HL-60 (cell line): Measurements from ENCODE around the gene MDM2.

ENCODE experiments used
- DNase-seq, 2 experiments: peaks; one replicate each; pipeline ENCODE4 v3.0.0-alpha.2; 2010 to 2020; ENCODE audit warnings: low read depth in 1 of 2, low spot score in 1 of 2
- H3K27ac ChIP-seq: fragments of 250-450 bp; sonication (Bioruptor Pico); replicated peaks from 2 replicates; pipeline ENCODE4 v1.5.1; 2020; ENCODE audit warnings: mild to moderate bottlenecking, moderate library complexity
- H3K27me3 ChIP-seq: fragments of 250-450 bp; sonication (Bioruptor Pico); 2 replicates; pipeline ENCODE4 v1.5.1; 2021; ENCODE audit warnings: mild to moderate bottlenecking, moderate library complexity; ENCODE audit not compliant: insufficient read depth, poor library complexity, severe bottlenecking
- H3K4me3 ChIP-seq: replicated peaks from 2 replicates; pipeline ENCODE4 v1.5.1; 2011; ENCODE audit warnings: mild to moderate bottlenecking, control low read depth, low read length; ENCODE audit not compliant: insufficient read depth
- GABPA ChIP-seq: IDR thresholded peaks from 2 replicates; pipeline ENCODE4 v1.6.1; 2012; ENCODE audit warnings: low read depth
- POLR2AphosphoS5 ChIP-seq: IDR thresholded peaks from 2 replicates; pipeline ENCODE4 v1.6.1; 2012; ENCODE audit warnings: low read depth
- SPI1 ChIP-seq: IDR thresholded peaks from 2 replicates; pipeline ENCODE4 v1.6.1; 2012; ENCODE audit warnings: low read depth, mild to moderate bottlenecking, borderline replicate concordance
- TF ChIP-seq, protein P1 (sequence below): IDR thresholded peaks from 2 replicates; pipeline ENCODE4 v1.6.1; 2012; ENCODE audit warnings: low read depth; ENCODE audit not compliant: insufficient replicate concordance
- TF ChIP-seq, protein P2 (sequence below): IDR thresholded peaks from one replicate; pipeline ENCODE4 v1.5.1; 2011; ENCODE audit warnings: low read length, control low read depth, inconsistent platforms; ENCODE audit not compliant: insufficient read depth

MDM2 gene

DNA sequence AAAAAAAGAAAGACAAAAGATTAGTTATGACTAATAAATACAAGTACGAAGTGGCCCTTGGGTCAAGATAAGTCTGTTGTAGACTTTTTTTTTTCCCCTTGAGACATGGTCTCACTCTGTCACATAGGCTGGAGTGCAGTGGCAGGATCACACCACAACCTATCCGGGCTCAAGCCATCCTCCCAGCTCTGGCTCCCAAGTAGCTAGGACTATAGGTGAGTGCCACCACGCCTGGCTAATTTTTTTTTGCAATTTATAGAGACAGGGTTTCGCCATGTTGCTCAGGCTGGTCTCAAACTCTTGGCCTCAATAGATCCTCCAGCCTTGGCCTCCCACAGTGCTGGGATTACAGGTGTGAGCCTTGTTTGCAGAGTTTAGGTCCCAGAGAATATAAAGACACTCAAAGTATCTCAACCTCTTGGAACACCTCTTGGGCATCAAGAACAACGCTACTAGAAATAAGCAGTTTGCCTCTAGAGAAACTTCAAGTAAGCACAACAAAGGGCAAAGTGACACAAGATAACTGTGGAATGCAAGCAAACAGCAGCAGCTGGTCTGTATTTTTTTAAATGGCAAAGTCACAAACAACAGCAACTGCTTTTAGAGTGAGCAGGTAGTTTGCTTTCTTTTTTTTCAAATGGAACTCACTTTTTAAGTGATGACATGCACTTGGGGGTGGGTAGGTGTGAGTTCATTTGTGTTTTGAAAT, 3.9 kb upstream of the MDM2 start:
- H3K27me3 ChIP-seq = no peaks in the 10 kb centered on the region
- no peak overlapping the region for H3K4me3 ChIP-seq
- TF ChIP-seq SPI1 = no peak
- TF ChIP-seq GABPA = no peak
- TF ChIP-seq, protein P1, sequence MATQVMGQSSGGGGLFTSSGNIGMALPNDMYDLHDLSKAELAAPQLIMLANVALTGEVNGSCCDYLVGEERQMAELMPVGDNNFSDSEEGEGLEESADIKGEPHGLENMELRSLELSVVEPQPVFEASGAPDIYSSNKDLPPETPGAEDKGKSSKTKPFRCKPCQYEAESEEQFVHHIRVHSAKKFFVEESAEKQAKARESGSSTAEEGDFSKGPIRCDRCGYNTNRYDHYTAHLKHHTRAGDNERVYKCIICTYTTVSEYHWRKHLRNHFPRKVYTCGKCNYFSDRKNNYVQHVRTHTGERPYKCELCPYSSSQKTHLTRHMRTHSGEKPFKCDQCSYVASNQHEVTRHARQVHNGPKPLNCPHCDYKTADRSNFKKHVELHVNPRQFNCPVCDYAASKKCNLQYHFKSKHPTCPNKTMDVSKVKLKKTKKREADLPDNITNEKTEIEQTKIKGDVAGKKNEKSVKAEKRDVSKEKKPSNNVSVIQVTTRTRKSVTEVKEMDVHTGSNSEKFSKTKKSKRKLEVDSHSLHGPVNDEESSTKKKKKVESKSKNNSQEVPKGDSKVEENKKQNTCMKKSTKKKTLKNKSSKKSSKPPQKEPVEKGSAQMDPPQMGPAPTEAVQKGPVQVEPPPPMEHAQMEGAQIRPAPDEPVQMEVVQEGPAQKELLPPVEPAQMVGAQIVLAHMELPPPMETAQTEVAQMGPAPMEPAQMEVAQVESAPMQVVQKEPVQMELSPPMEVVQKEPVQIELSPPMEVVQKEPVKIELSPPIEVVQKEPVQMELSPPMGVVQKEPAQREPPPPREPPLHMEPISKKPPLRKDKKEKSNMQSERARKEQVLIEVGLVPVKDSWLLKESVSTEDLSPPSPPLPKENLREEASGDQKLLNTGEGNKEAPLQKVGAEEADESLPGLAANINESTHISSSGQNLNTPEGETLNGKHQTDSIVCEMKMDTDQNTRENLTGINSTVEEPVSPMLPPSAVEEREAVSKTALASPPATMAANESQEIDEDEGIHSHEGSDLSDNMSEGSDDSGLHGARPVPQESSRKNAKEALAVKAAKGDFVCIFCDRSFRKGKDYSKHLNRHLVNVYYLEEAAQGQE = no peak
- no peak for TF ChIP-seq POLR2AphosphoS5
- TF ChIP-seq, protein P2, sequence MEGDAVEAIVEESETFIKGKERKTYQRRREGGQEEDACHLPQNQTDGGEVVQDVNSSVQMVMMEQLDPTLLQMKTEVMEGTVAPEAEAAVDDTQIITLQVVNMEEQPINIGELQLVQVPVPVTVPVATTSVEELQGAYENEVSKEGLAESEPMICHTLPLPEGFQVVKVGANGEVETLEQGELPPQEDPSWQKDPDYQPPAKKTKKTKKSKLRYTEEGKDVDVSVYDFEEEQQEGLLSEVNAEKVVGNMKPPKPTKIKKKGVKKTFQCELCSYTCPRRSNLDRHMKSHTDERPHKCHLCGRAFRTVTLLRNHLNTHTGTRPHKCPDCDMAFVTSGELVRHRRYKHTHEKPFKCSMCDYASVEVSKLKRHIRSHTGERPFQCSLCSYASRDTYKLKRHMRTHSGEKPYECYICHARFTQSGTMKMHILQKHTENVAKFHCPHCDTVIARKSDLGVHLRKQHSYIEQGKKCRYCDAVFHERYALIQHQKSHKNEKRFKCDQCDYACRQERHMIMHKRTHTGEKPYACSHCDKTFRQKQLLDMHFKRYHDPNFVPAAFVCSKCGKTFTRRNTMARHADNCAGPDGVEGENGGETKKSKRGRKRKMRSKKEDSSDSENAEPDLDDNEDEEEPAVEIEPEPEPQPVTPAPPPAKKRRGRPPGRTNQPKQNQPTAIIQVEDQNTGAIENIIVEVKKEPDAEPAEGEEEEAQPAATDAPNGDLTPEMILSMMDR = no peak
- no peak for DNase-seq
- H3K27ac ChIP-seq = no peak overlapping the region

DNA sequence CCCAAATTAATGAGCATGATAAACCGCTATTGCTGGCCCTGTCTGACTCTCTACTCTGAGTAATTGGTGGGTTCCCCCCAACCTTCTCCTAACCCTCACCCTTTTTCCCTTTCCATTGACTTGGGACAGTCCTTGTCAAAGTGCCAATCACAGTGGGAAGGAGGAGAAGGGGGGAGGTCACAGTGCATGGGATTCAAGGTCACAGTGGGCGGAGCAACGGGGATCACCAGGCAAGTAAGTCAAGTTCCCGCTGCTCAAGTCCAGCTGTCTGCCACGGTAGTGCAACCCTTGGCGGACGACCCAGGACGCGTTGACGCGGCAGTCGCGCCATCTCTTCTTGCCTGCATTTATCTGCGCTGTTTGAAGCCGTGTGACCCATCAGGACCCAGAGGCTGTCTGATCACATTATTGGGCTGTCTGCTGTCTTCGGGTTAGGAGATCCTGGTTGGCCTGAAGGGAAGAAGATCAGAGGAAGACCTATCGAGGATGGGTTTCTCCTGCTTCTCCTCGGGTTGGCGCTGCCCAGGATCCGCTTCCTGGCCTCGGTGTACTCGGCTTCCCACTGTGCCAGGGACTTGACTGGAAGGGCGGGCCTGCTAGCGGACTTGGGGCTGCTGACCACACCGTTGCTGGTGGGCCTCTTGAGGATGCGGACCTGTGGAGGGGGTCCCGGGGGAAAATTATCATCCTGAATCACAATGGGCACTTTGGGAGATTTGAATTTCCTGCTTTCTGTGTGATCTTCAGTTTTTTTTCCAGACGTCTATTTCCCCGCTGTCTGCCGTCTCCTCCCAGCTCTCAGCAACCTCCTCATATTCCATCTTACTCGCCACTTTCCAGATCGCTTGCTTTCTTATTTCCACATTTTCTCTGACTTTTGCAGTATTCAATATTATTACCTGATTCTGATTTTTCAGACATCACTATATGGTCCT, 3.1 kb upstream of the MDM2 start:
- no peak for DNase-seq
- no peak overlapping the region for H3K4me3 ChIP-seq
- no peaks in the 10 kb centered on the region for H3K27me3 ChIP-seq
- H3K27ac ChIP-seq = no peak overlapping the region
- TF ChIP-seq SPI1 = no peak
- TF ChIP-seq, protein P1 = no peak
- TF ChIP-seq GABPA = no peak
- TF ChIP-seq POLR2AphosphoS5 = no peak
- TF ChIP-seq, protein P2 = no peak

DNA sequence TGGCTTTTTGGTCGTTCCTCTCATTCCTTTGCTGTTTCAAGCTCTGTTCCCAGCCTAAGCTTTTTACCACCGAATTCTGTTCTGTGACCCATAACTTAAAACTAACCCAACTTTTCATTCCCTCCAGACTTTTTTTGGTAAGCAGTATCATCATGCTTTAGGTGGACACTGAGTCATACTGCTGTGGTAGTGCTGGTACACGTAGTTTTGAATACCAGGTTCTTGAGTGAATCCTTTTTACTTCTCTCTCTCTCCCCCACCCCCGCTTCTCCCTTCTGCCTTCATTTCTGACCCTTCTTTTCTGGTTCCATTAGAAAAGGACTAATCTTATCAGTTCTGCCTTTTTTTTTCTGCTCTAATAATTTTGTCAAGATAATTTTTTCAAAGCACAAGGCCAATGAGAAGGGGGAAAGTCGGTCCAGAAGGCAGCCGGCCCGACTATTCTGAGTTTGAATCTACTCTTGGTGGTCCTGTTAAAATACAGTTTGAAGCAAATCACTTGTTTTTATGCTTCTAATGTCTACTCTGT, 2.3 kb upstream of the MDM2 start:
- TF ChIP-seq, protein P1 = no peak
- H3K27me3 ChIP-seq = no peaks in the 10 kb centered on the region
- H3K4me3 ChIP-seq = no peak overlapping the region
- H3K27ac ChIP-seq = no peak overlapping the region
- no peak for DNase-seq
